GM12873 (cell line): Measurements from ENCODE around the gene PPIA.

Source experiments
- TF ChIP-seq, protein P1 (sequence below): IDR thresholded peaks from 2 replicates; pipeline ENCODE4 v1.5.1; 2012; ENCODE audit warnings: low read depth, mild to moderate bottlenecking, moderate library complexity, low read length, control low read depth; ENCODE audit not compliant: insufficient read depth; ENCODE audit errors: missing control alignments

PPIA gene

DNA sequence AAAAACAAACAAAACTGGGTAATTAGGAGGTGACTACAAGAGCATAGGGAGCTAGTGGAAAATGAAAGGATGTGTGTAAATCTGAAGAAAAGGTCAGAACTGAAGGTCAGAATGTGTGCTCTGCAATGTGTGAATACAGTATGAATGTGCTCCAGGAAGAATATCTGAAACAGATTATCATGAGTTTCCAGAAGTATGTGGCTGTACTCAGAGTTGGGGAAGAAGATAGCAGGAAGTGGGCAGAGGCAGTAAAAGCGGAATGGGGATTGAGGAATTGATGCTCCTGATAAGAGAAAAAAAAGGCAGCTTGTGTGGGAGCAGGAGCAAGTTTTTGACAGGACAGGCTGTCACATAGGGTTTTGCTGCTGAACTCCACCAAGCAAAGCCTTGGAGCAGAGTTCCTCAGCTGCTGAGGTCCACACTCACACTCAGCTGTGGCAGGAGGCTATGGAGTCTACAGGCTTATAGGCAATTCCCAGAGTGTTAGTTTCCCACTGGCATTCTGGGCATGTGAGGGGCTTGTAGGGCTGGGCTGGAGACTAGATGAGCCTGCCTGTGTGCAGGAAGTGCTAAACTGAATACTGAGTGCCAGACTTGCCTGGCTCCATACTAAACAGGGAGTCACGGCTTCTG, 28.5 kb downstream of the PPIA start:
- TF ChIP-seq, protein P1, sequence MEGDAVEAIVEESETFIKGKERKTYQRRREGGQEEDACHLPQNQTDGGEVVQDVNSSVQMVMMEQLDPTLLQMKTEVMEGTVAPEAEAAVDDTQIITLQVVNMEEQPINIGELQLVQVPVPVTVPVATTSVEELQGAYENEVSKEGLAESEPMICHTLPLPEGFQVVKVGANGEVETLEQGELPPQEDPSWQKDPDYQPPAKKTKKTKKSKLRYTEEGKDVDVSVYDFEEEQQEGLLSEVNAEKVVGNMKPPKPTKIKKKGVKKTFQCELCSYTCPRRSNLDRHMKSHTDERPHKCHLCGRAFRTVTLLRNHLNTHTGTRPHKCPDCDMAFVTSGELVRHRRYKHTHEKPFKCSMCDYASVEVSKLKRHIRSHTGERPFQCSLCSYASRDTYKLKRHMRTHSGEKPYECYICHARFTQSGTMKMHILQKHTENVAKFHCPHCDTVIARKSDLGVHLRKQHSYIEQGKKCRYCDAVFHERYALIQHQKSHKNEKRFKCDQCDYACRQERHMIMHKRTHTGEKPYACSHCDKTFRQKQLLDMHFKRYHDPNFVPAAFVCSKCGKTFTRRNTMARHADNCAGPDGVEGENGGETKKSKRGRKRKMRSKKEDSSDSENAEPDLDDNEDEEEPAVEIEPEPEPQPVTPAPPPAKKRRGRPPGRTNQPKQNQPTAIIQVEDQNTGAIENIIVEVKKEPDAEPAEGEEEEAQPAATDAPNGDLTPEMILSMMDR = no peak

GRCh38 chr7:44827567-44827966, 31.1 kb downstream of the PPIA start:
- TF ChIP-seq, protein P1 = no peak

DNA sequence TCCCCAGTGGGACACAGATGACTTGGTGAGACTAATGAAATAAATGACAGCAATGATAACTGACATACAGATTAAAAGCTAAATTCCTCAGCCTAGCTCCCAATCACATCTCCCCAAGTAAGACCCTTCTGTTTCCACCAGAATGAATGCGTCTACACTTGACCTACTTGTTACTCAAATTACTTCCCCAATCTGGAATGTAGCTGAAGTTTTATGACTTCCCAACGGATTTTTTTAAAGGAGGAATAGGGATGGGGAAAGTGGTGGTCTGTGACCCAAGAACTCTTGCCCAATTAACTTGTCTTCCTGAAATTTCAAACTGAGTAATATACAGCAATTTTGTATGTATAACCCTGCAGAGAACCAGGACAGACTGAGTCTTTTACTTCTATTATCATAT, 42.3 kb downstream of the PPIA start:
- TF ChIP-seq, protein P1 = no peak

- TF ChIP-seq, protein P1 = no peak
Observed at GRCh38 chr7:44845451-44845850, 49.0 kb downstream of the PPIA start.

GRCh38 chr7:44846816-44847508, 50.5 kb downstream of the PPIA start:
- TF ChIP-seq, protein P1 = no peak

DNA sequence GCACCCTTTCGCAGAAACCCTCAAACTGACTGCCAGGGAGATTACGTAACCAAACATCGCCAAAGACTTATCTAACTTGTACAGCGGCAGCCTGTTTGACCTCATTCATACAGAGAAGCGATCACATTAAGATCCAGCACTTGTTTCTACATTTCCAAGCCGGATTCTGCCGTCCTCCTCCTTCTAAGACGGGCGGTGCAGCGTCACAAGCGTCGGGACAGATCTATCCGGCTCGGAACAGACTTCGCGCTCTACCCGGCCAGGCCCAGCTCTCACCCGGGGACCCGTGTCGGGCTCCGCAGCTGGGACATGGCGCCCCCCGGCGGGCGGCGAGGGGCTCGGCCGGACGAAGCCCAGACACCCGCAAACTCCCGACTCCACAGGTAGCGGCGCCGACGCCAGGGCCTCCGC, 51.0 kb downstream of the PPIA start:
- TF ChIP-seq, protein P1 = peak; percentile 83

DNA sequence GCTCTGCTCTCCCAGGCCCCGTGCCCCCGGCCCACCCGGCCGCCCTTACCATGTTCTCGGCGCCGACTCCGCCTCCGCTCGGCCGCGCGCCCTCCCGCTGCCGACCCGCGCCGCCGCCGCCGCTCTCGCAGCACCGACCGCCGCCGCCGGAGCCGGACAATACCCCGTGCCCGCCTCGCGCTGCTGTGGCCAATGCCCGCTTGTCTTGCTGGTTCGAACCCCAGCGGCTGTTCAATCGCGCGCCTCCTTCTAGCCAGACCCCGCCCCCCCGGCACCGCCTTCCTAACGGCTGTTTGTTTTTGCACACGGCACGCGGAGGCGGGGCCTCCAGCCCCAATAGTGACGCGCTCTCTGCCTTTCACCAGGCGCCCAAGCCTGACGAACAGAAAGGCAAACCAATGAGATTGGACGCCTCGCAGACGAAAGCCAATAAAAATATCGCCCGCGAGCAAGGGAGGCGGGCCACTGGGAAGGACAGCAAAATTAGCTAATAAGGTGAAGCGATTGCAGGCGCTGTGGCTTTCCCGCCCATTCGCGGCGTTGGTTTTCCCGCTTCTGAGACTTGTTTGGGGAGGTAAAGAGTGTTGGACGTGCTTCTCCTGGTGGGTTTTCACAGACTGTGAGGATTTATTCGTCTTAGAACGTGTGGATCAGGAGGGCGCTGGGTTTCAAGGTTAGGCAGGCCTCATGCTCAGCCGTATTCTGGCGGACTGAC, 51.6 kb downstream of the PPIA start, which contains the start of gene H2AZ2:
TSS of gene H2AZ2 (minus strand) at position 168 of the 715 bp plus-strand sequence. CDS start at position 52, 116 bp downstream.
- TF ChIP-seq, protein P1 = no peak
